Neural cell (in vitro differentiated cells): Measurements from ENCODE around the gene POU2F3. TPM values are rescaled to one million over a fixed set of nuclear protein-coding genes. Genes with fewer than 3 reads are reported as not detected.

Experiments used
- H2AFZ ChIP-seq: fragments of 200-600, 300-800 bp; sonication (generic), shearing (Covaris generic); 2 replicates; pipeline ENCODE4 v1.6.0; 2014; ENCODE audit warnings: low read depth, mild to moderate bottlenecking, antibody characterized with exemption, low read length, moderate library complexity
- H3F3A ChIP-seq: fragments of 200-600 bp; shearing (Covaris generic); 2 replicates; pipeline ENCODE4 v1.6.1; 2016; ENCODE audit warnings: mild to moderate bottlenecking, moderate library complexity, mixed read lengths, antibody characterized with exemption, low read length; ENCODE audit not compliant: insufficient read depth, poor library complexity, severe bottlenecking
- H3K27ac ChIP-seq: fragments of 200-600, 300-800 bp; sonication (generic), shearing (Covaris generic); 2 replicates; pipeline ENCODE4 v1.5.1; 2014; ENCODE audit warnings: mild to moderate bottlenecking, low read length, moderate library complexity
- H3K27me3 ChIP-seq: fragments of 300-800, 200-600 bp; sonication (generic), shearing (Covaris generic); 2 replicates; pipeline ENCODE4 v1.6.0; 2014; ENCODE audit warnings: mild to moderate bottlenecking, low read depth, low read length, moderate library complexity; ENCODE audit not compliant: insufficient read depth
- H3K36me3 ChIP-seq: fragments of 300-800, 200-600 bp; sonication (generic), shearing (Covaris generic); 2 replicates; pipeline ENCODE4 v1.5.1; 2014; ENCODE audit warnings: mild to moderate bottlenecking, antibody characterized with exemption, low read length, moderate library complexity; ENCODE audit not compliant: insufficient read depth
- H3K4me2 ChIP-seq: fragments of 300-800, 200-600 bp; sonication (generic), shearing (Covaris generic); 2 replicates; pipeline ENCODE4 v1.6.0; 2014; ENCODE audit warnings: mild to moderate bottlenecking, low read length
- H3K4me3 ChIP-seq: fragments of 300-800, 200-600 bp; sonication (generic), shearing (Covaris generic); 2 replicates; pipeline ENCODE4 v1.5.1; 2014; ENCODE audit warnings: mild to moderate bottlenecking, low read length, moderate library complexity
- H3K79me2 ChIP-seq: fragments of 200-600 bp; shearing (Covaris generic); replicated peaks from 2 replicates; pipeline ENCODE4 v1.6.0; 2014; ENCODE audit warnings: mild to moderate bottlenecking, low read length, moderate library complexity; ENCODE audit not compliant: insufficient read depth
- H3K9ac ChIP-seq: fragments of 300-800, 200-600 bp; sonication (generic), shearing (Covaris generic); 2 replicates; pipeline ENCODE4 v1.6.1; 2016; ENCODE audit warnings: mild to moderate bottlenecking, low read length, mixed read lengths
- H3K9me2 ChIP-seq: fragments of 200-600 bp; shearing (Covaris generic); 2 replicates; pipeline ENCODE4 v1.6.1; 2016; ENCODE audit warnings: mild to moderate bottlenecking, low read length, mixed read lengths; ENCODE audit not compliant: insufficient read depth
- H3K9me3 ChIP-seq: fragments of 200-600, 300-800 bp; sonication (generic), shearing (Covaris generic); 2 replicates; pipeline ENCODE4 v1.6.1; 2016; ENCODE audit warnings: mild to moderate bottlenecking, mixed run types, low read length, moderate library complexity, mixed read lengths
- H4K20me1 ChIP-seq: fragments of 200-600 bp; shearing (Covaris generic); 2 replicates; pipeline ENCODE4 v1.6.1; 2016; ENCODE audit warnings: mild to moderate bottlenecking, mixed run types; ENCODE audit not compliant: insufficient read depth
- EP300 ChIP-seq: fragments of 450-650 bp; conservative IDR thresholded peaks from 2 replicates; pipeline ENCODE4 v1.6.1; 2014; ENCODE audit warnings: antibody characterized with exemption, mild to moderate bottlenecking, moderate library complexity; ENCODE audit not compliant: poor library complexity, severe bottlenecking
- EZH2 ChIP-seq: fragments of 200-600, 300-800 bp; shearing (Covaris generic), sonication (generic); IDR thresholded peaks from 2 replicates; pipeline ENCODE4 v1.6.1; 2014; ENCODE audit warnings: antibody characterized with exemption, low read length, borderline replicate concordance, mild to moderate bottlenecking; ENCODE audit not compliant: insufficient read depth, poor library complexity, severe bottlenecking
- MXI1 ChIP-seq: fragments of 450-650 bp; conservative IDR thresholded peaks from 2 replicates; pipeline ENCODE4 v1.6.1; 2014; ENCODE audit warnings: antibody characterized with exemption, mild to moderate bottlenecking; ENCODE audit not compliant: poor library complexity, severe bottlenecking
- POLR2AphosphoS5 ChIP-seq: IDR thresholded peaks from 2 replicates; pipeline ENCODE4 v1.6.1; 2012
- RAD21 ChIP-seq: fragments of 450-650 bp; conservative IDR thresholded peaks from 2 replicates; pipeline ENCODE4 v1.6.1; 2014; ENCODE audit warnings: antibody characterized with exemption, mild to moderate bottlenecking, moderate library complexity
- SMC3 ChIP-seq: fragments of 450-650 bp; conservative IDR thresholded peaks from 2 replicates; pipeline ENCODE4 v1.6.1; 2014; ENCODE audit warnings: antibody characterized with exemption, mild to moderate bottlenecking, moderate library complexity; ENCODE audit not compliant: poor library complexity
- TAF1 ChIP-seq: IDR thresholded peaks from 2 replicates; pipeline ENCODE4 v1.6.1; 2012; ENCODE audit warnings: low read depth
- polyA plus RNA-seq: library from polyadenylated mRNA; depleted of rRNA; stranded (reverse); fragments of >200 nt; gene quantifications from 2 replicates; pipeline ENCODE4 v1.2.3, GENCODE V29; 2014
- TF ChIP-seq, protein P1 (sequence below): IDR thresholded peaks from 2 replicates; pipeline ENCODE4 v1.6.1; 2012; ENCODE audit warnings: borderline replicate concordance
- TF ChIP-seq, protein P2 (sequence below): fragments of 450-650 bp; IDR thresholded peaks from 2 replicates; pipeline ENCODE4 v1.5.1; 2014; ENCODE audit warnings: antibody characterized with exemption, mild to moderate bottlenecking, moderate library complexity; ENCODE audit not compliant: poor library complexity, severe bottlenecking

The POU2F3 gene
- polyA plus RNA-seq, 1 donor from 2014 or later, result not detected

DNA sequence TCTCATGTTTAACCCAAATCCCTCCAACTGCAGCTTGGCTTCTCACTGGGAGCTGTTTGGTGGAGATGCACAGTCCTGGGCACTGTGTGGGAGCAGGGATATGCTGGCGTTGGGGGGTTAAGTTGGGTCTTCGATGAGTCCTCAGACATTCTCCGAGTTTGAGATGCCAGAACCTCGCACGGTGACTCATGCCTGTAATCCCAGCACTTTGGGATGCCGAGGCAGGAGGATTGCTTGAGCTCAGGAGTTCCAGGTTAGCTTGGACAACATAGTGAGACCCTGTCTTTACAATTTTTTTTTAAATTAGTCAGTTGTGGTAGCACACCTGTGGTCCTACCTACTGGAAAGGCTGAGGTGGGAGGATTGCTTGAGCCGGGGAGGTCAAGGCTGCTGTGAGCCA lies 20.7 kb downstream of the POU2F3 start:
- no peak for TF ChIP-seq SMC3
- TF ChIP-seq POLR2AphosphoS5, result no peak
- TF ChIP-seq MXI1, result no peak
- TF ChIP-seq, protein P1, sequence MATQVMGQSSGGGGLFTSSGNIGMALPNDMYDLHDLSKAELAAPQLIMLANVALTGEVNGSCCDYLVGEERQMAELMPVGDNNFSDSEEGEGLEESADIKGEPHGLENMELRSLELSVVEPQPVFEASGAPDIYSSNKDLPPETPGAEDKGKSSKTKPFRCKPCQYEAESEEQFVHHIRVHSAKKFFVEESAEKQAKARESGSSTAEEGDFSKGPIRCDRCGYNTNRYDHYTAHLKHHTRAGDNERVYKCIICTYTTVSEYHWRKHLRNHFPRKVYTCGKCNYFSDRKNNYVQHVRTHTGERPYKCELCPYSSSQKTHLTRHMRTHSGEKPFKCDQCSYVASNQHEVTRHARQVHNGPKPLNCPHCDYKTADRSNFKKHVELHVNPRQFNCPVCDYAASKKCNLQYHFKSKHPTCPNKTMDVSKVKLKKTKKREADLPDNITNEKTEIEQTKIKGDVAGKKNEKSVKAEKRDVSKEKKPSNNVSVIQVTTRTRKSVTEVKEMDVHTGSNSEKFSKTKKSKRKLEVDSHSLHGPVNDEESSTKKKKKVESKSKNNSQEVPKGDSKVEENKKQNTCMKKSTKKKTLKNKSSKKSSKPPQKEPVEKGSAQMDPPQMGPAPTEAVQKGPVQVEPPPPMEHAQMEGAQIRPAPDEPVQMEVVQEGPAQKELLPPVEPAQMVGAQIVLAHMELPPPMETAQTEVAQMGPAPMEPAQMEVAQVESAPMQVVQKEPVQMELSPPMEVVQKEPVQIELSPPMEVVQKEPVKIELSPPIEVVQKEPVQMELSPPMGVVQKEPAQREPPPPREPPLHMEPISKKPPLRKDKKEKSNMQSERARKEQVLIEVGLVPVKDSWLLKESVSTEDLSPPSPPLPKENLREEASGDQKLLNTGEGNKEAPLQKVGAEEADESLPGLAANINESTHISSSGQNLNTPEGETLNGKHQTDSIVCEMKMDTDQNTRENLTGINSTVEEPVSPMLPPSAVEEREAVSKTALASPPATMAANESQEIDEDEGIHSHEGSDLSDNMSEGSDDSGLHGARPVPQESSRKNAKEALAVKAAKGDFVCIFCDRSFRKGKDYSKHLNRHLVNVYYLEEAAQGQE, result no peak
- TF ChIP-seq RAD21, result no peak
- TF ChIP-seq EZH2, result no peak
- no peak for TF ChIP-seq EP300
- TF ChIP-seq, protein P2, sequence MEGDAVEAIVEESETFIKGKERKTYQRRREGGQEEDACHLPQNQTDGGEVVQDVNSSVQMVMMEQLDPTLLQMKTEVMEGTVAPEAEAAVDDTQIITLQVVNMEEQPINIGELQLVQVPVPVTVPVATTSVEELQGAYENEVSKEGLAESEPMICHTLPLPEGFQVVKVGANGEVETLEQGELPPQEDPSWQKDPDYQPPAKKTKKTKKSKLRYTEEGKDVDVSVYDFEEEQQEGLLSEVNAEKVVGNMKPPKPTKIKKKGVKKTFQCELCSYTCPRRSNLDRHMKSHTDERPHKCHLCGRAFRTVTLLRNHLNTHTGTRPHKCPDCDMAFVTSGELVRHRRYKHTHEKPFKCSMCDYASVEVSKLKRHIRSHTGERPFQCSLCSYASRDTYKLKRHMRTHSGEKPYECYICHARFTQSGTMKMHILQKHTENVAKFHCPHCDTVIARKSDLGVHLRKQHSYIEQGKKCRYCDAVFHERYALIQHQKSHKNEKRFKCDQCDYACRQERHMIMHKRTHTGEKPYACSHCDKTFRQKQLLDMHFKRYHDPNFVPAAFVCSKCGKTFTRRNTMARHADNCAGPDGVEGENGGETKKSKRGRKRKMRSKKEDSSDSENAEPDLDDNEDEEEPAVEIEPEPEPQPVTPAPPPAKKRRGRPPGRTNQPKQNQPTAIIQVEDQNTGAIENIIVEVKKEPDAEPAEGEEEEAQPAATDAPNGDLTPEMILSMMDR, result no peak
- TF ChIP-seq TAF1, result no peak
- H3K27me3 ChIP-seq, result no peaks in the 10 kb centered on the region
- H4K20me1 ChIP-seq, result no peaks in the 10 kb centered on the region
- H2AFZ ChIP-seq, result no peak overlapping the region
- no peaks in the 10 kb centered on the region for H3K36me3 ChIP-seq
- no peaks in the 10 kb centered on the region for H3K79me2 ChIP-seq
- H3K9me3 ChIP-seq, result no peaks in the 10 kb centered on the region
- H3K9me2 ChIP-seq, result no peaks in the 10 kb centered on the region
- no peak overlapping the region for H3K27ac ChIP-seq
- H3F3A ChIP-seq, result no peaks in the 10 kb centered on the region
- no peak overlapping the region for H3K4me3 ChIP-seq
- H3K9ac ChIP-seq, result no peak overlapping the region
- no peak overlapping the region for H3K4me2 ChIP-seq

DNA sequence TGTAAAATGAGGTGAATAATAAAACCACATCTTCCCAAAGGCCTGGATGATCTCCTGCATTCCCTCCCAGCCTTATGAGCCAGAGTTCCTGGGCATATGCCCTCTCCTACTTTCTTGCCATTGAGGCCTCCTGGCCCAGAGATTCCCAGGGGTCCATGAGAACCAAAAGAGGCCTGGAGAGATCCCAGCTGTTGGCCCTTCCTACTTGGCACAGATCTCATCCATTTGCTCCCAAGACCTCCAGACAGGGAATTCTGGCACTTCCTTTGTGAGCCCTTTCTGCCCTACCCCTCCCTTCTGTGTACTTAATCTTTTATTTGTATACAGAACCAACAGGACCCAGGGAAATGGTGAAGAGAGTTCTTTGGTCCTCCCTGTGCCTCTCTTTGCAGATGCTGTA lies 21.4 kb downstream of the POU2F3 start:
- no peak overlapping the region for H3K4me3 ChIP-seq
- H3K79me2 ChIP-seq, result no peaks in the 10 kb centered on the region
- no peaks in the 10 kb centered on the region for H3K9me2 ChIP-seq
- no peak overlapping the region for H3K9ac ChIP-seq
- no peak for TF ChIP-seq EP300
- TF ChIP-seq, protein P1, result no peak
- TF ChIP-seq MXI1, result no peak
- no peak for TF ChIP-seq SMC3
- no peak for TF ChIP-seq EZH2
- no peak for TF ChIP-seq POLR2AphosphoS5
- TF ChIP-seq TAF1, result no peak
- TF ChIP-seq, protein P2, result no peak
- TF ChIP-seq RAD21, result no peak
- H3K36me3 ChIP-seq, result no peaks in the 10 kb centered on the region
- no peak overlapping the region for H3K4me2 ChIP-seq
- no peak overlapping the region for H2AFZ ChIP-seq
- no peaks in the 10 kb centered on the region for H4K20me1 ChIP-seq
- no peaks in the 10 kb centered on the region for H3K27me3 ChIP-seq
- H3K27ac ChIP-seq, result no peak overlapping the region
- no peaks in the 10 kb centered on the region for H3F3A ChIP-seq
- no peaks in the 10 kb centered on the region for H3K9me3 ChIP-seq
